ENCODE data around the gene CNNM4.

Gene CNNM4

DNA sequence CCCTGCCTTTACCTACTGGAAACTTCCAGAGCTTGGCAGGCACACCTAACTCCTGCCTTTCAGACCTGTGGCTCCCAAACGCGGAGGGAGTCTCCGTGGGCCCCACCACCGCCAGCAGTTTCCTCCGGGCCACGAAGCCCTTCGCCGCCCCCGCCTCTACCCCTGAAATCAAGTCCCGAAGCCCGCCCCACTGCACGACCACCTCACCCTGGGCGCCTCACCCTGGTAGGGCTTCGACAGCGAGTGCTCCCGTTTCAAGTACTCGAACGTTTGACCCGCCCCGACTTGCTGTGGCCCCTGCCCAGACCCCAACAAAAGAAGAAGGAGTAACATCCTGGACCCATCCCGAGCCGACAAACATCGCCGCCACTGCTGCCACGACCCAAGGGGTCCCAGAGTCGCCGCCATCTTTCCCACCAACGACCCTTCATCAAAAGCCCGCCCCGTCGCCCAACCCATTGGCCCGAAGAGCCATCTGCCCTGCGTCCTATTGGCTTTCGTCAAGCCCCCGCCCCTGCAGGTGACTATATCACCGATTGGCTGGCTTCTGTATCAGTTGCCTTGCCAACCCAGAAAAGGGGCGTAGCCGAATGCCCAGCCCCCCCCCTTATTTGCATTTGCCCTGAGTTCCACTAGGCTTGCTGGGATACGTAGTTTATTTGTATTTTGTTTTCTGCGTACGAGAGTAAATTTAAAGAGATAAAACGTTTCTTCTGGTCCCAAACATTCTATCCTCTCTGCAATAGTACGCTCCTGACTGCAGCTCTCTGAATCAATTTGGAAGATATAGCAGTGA, 20.9 kb upstream of the CNNM4 start, which contains the start of gene LMAN2L:
Gene LMAN2L, minus strand, starts transcription at position 432 of the 796 bp plus-strand sequence. Its CDS starts 24 bp downstream, at position 408.
- peak within 1 kb of the TSS; percentile 49 to 81 for H3K27ac ChIP-seq
- TF ChIP-seq, protein P1, sequence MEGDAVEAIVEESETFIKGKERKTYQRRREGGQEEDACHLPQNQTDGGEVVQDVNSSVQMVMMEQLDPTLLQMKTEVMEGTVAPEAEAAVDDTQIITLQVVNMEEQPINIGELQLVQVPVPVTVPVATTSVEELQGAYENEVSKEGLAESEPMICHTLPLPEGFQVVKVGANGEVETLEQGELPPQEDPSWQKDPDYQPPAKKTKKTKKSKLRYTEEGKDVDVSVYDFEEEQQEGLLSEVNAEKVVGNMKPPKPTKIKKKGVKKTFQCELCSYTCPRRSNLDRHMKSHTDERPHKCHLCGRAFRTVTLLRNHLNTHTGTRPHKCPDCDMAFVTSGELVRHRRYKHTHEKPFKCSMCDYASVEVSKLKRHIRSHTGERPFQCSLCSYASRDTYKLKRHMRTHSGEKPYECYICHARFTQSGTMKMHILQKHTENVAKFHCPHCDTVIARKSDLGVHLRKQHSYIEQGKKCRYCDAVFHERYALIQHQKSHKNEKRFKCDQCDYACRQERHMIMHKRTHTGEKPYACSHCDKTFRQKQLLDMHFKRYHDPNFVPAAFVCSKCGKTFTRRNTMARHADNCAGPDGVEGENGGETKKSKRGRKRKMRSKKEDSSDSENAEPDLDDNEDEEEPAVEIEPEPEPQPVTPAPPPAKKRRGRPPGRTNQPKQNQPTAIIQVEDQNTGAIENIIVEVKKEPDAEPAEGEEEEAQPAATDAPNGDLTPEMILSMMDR (IDR thresholded peaks at IDR 0.05) = no peak
- peak; percentile 99 for DNase-seq (ENCODE audit: low spot score)
- peak within 1 kb of the TSS; percentile 90 for H3K4me3 ChIP-seq

DNA sequence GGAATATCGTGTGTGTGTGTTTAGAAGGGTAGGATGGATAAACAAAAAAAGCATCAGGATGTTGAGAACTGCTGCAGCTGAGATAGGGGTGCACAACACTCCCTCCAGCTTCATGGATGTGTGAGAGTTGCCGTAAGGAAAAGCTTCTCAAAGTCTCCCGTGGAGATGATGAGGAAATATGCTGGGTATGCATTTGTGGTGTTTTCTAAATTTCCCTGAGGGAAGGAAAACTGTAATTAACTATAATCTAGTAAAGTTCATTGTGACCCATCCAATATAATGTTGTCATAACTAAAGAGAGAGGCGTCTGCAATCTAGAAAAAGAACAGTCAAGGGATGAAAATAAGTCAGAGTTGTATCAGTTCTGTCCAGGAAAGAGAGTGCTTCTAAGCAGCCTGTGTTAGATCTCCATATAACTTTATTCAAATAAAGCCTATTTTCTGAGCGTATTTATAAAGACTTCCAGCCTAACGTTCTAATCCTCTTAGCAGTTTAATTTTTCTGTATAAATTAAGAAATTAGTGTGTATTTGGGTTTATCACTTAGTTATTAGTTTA, 13.6 kb upstream of the CNNM4 start:
- no peak overlapping the region for H3K4me3 ChIP-seq
- H3K27ac ChIP-seq = no peak overlapping the region
- no peak for DNase-seq (ENCODE audit: low spot score)
- TF ChIP-seq, protein P1 (IDR thresholded peaks at IDR 0.05) = no peak

DNA sequence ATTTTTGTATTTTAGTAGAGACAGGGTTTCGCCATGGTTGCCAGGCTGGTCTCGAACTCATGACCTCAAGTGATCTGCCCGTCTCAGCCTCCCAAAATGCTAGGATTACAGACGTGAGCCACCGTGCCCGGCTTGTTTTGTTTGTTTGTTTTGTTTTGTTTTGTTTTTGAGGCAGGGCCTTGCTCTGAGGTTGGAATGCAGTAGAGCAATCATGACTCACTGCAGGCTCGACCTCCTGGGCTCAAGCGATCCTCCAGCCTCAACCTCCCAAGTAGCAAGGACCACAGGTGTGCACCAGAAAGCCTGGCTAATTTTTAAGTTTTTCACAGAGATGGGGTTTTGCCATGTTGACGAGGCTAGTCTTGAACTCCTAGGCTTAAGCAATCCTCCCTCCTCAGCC, 8.9 kb upstream of the CNNM4 start:
- no peak for DNase-seq (ENCODE audit: low spot score)
- TF ChIP-seq, protein P1 (IDR thresholded peaks at IDR 0.05) = no peak
- Histone ChIP-seq H3K27ac (no peak overlapping the region), H3K4me3 (no peak overlapping the region)

DNA sequence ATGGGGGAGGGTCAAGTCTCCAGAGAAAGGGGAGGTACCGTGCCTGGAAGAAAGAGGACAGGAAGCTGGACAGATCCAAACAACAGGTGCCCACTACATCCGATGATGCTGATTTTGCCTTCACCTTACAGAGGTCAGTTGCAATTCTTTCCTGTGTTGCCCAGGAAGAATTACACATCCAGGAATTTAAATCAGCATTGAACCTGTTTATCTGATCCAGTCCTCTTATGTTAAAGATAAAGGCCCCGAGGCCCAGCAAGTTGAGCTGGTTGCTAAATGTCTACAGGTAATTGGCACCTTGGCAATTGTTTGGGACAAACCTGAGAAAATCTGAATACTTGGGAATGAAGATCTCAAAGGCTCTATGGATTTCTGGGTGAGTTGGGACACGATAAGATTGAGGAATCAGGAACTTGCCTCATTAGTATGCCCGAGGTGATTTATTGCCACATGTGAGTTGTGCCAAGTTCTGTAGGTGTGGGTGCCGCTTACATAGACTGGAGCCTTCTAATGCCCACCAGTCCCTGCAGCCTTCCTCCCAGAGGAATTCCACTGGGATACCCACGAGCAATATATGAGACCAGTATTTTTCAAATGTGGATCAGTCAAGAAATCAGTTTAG, 6.9 kb upstream of the CNNM4 start:
- no peak overlapping the region for H3K27ac ChIP-seq
- TF ChIP-seq, protein P1 (IDR thresholded peaks at IDR 0.05) = no peak
- no peak overlapping the region for H3K4me3 ChIP-seq

DNA sequence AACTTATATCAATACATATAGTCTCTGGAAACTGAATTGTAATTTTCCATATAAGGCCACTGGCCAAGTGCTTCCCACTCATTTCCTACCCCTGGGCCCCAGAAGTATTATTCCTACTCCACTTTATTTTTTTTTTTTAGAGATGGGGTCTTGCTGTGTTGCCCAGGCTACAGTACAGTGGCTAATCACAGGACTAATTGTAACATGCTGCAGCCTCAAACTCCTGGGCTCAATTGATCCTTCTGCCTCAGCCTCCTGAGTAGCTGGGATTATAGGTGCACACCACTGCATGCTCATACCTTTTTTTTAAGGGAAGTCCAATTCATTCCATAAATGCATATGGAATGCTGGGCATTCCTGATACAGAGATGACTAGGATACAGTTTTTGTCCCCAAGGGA, 6.4 kb upstream of the CNNM4 start:
- no peak overlapping the region for H3K27ac ChIP-seq
- no peak overlapping the region for H3K4me3 ChIP-seq
- TF ChIP-seq, protein P1 (IDR thresholded peaks at IDR 0.05) = no peak
- DNase-seq (ENCODE audit: low spot score) = no peak

More for the DNA sequence above, 6.9 kb upstream of the CNNM4 start:
- DNase-seq (ENCODE audit: low spot score) = no peak

DNA sequence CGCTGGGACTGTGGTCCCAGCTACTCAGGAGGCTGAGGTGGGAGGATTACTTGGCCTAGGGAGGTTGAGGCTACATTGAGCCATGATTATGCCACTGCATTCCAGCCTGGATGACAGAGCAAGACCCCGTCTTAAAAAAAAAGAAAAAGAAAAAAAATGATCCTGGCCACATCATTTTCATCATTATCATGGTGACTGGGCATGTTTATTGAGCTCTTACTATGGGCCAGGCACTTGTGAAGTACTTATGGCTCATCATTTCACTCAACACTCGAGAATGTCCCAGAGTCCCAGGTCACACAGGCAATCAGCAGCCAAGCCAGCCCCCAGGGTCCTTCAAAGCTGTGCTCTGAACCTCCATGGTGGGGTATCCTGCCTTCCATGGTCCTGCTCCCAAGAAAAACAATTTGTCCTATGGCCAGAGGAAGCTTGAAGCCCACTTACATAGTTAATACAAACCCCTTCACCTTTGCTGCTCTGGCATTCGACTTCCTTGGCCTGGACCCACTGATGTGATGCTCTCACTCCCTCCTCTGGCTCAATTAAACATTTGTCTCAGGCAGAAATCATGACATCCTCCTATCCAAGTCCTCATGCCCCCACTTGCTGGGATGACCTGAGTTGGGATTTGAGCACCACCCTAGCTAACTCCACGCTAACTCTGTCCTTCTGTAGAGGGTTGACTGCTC, 3.8 kb upstream of the CNNM4 start:
- Histone ChIP-seq H3K27ac (no peak overlapping the region), H3K4me3 (no peak overlapping the region)
- TF ChIP-seq, protein P1 (IDR thresholded peaks at IDR 0.05) = no peak
- DNase-seq (ENCODE audit: low spot score) = no peak
